Measurements from ENCODE around the gene G6PC2.

The G6PC2 gene

DNA sequence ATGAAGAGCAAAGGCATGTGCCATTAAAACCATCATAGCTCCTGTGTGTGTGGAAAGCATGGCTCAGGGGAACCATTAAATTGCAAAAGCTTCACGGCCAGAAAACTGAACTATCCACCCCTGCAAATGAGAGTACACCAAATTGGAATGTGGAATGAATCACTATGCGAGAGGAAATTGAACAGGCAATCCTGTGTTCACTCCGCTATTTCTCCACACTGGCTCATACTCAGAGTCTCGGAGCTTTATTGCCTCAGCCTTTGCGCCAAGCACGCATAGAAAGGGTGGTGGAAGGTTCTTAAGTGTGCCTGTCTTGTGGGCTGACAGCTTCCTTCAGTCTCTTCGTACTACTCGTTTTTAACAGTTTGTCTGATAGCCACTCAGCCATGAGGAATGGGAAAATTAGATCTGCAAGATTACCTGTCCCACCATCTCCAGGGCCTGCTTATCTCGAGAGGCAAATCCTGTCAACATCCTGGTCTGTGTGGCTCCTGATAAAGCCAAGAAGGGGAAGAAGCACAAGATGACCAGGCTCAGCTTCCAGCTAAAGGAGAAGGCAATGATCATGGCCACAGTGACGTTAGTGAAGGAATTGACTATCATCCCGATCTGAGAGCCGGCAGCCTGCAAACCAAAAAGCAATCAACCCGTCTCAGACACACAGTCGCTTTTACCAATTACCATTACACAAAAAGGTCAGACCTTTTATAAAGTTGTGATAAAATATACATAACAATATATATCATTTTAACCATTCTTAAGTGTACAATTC lies 34.9 kb downstream of the G6PC2 start:
- H3K4me3 ChIP-seq (ENCODE audit: low read length): no peak overlapping the region
- TF ChIP-seq, protein P1, sequence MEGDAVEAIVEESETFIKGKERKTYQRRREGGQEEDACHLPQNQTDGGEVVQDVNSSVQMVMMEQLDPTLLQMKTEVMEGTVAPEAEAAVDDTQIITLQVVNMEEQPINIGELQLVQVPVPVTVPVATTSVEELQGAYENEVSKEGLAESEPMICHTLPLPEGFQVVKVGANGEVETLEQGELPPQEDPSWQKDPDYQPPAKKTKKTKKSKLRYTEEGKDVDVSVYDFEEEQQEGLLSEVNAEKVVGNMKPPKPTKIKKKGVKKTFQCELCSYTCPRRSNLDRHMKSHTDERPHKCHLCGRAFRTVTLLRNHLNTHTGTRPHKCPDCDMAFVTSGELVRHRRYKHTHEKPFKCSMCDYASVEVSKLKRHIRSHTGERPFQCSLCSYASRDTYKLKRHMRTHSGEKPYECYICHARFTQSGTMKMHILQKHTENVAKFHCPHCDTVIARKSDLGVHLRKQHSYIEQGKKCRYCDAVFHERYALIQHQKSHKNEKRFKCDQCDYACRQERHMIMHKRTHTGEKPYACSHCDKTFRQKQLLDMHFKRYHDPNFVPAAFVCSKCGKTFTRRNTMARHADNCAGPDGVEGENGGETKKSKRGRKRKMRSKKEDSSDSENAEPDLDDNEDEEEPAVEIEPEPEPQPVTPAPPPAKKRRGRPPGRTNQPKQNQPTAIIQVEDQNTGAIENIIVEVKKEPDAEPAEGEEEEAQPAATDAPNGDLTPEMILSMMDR (conservative IDR thresholded peaks at IDR 0.05; ENCODE audit: low read depth, low read length): no peak
- no peak for DNase-seq (ENCODE audit: low read depth)

- TF ChIP-seq, protein P1 (conservative IDR thresholded peaks at IDR 0.05; ENCODE audit: low read depth, low read length): no peak
- DNase-seq (ENCODE audit: low read depth): no peak
- no peak overlapping the region for H3K4me3 ChIP-seq (ENCODE audit: low read length)
Measured at GRCh38 chr2:168939061-168939460, 38.0 kb downstream of the G6PC2 start.

- no peak overlapping the region for H3K4me3 ChIP-seq (ENCODE audit: low read length)
- no peak for DNase-seq (ENCODE audit: low read depth)
- TF ChIP-seq, protein P1 (conservative IDR thresholded peaks at IDR 0.05; ENCODE audit: low read depth, low read length): no peak
Measured at GRCh38 chr2:168939918-168940317, 38.8 kb downstream of the G6PC2 start.

- no peak for DNase-seq (ENCODE audit: low read depth)
- TF ChIP-seq, protein P1 (conservative IDR thresholded peaks at IDR 0.05; ENCODE audit: low read depth, low read length): no peak
- H3K4me3 ChIP-seq (ENCODE audit: low read length): no peak overlapping the region
Measured at GRCh38 chr2:168941297-168941696, 40.2 kb downstream of the G6PC2 start.

DNA sequence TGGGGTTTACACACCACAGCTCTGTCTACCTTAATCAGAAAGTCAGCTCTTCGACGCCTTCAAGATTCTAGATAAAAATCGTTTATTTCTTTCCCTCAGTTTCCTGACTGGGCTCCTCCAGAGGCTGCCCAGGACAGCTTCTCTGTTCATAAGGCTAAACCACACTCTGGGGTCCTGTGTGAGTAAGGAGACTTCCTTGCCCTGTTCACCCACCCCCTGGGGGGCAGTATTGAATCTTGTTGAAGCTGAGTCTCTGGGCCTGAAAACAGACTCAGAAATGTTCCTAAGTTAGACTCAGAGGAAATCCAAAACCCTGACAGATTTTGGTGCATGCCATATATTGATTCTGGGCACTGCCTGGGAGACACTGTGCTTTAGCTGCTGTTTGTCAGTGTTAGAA lies 43.0 kb downstream of the G6PC2 start:
- DNase-seq (ENCODE audit: low read depth): no peak
- TF ChIP-seq, protein P1 (conservative IDR thresholded peaks at IDR 0.05; ENCODE audit: low read depth, low read length): no peak
- no peak overlapping the region for H3K4me3 ChIP-seq (ENCODE audit: low read length)

GRCh38 chr2:168945508-168945907 lies 44.4 kb downstream of the G6PC2 start:
- DNase-seq (ENCODE audit: low read depth): no peak
- no peak overlapping the region for H3K4me3 ChIP-seq (ENCODE audit: low read length)
- TF ChIP-seq, protein P1 (conservative IDR thresholded peaks at IDR 0.05; ENCODE audit: low read depth, low read length): no peak

DNA sequence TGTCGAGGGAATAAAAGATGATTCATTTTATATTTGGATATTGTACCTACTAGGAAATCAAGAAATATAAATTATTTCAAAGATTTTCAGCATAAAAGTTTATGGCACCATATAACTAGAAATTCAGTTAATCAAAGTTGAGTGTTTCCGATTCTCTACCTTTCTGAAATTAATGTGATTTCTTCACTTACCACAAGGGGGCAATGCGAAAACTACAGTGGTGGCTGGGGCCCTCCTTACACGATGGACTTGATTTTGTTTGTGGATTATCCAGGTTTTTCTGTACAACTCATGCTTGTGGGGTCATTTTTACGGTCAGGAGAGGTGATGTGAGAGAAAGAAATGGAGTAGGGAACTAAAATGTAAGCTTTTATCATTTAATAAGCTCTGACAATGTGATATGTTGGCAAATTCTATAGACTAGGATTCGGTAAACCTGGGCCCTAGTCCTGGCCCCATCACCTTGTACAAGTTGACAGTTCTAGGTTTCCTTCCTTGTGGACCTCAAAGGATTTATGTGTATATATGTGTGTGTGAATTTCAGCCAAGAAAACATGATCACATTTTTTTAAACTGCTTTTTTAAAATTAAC lies 47.6 kb downstream of the G6PC2 start:
- TF ChIP-seq, protein P1 (conservative IDR thresholded peaks at IDR 0.05; ENCODE audit: low read depth, low read length): peak; percentile 69
- no peak for DNase-seq (ENCODE audit: low read depth)

More for the DNA sequence above, 47.6 kb downstream of the G6PC2 start:
- no peak overlapping the region for H3K4me3 ChIP-seq (ENCODE audit: low read length)

All from retinal pigment epithelial cell (primary cell).